GM12872 (cell line): ENCODE data around the gene OR52K1.

Experiments used
- TF ChIP-seq, protein P1 (sequence below): IDR thresholded peaks from 3 replicates; pipeline ENCODE4 v1.5.1; 2011; ENCODE audit warnings: low read depth, mild to moderate bottlenecking, low read length, moderate library complexity; ENCODE audit not compliant: insufficient read depth

The OR52K1 gene

DNA sequence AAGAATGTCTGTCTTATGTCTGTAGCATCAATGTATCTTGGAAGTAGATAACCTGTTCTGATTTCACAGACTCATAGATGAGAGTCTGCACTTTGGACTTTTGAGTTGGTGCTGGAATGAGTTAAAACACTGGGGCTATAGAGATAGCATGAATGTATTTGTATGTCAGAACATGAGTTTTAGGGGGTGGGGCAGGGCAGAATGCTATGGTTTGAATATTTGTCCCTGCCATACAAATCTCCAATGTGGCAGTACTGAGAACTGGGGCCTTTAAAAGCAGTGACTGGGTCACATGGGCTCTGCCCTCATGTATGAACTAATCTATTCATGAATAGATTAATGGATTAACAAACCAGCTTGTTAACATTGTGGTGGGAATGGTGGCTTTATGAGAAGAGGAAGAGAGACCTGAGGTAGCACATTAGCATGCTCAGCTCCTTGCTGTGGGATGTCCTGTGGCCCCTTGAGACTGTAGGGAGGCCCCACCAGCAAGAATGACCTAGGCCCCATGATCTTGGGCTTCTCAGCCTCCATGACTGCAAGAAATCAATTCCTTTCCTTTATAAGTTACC, 15.5 kb upstream of the OR52K1 start:
- TF ChIP-seq, protein P1, sequence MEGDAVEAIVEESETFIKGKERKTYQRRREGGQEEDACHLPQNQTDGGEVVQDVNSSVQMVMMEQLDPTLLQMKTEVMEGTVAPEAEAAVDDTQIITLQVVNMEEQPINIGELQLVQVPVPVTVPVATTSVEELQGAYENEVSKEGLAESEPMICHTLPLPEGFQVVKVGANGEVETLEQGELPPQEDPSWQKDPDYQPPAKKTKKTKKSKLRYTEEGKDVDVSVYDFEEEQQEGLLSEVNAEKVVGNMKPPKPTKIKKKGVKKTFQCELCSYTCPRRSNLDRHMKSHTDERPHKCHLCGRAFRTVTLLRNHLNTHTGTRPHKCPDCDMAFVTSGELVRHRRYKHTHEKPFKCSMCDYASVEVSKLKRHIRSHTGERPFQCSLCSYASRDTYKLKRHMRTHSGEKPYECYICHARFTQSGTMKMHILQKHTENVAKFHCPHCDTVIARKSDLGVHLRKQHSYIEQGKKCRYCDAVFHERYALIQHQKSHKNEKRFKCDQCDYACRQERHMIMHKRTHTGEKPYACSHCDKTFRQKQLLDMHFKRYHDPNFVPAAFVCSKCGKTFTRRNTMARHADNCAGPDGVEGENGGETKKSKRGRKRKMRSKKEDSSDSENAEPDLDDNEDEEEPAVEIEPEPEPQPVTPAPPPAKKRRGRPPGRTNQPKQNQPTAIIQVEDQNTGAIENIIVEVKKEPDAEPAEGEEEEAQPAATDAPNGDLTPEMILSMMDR = no peak

DNA sequence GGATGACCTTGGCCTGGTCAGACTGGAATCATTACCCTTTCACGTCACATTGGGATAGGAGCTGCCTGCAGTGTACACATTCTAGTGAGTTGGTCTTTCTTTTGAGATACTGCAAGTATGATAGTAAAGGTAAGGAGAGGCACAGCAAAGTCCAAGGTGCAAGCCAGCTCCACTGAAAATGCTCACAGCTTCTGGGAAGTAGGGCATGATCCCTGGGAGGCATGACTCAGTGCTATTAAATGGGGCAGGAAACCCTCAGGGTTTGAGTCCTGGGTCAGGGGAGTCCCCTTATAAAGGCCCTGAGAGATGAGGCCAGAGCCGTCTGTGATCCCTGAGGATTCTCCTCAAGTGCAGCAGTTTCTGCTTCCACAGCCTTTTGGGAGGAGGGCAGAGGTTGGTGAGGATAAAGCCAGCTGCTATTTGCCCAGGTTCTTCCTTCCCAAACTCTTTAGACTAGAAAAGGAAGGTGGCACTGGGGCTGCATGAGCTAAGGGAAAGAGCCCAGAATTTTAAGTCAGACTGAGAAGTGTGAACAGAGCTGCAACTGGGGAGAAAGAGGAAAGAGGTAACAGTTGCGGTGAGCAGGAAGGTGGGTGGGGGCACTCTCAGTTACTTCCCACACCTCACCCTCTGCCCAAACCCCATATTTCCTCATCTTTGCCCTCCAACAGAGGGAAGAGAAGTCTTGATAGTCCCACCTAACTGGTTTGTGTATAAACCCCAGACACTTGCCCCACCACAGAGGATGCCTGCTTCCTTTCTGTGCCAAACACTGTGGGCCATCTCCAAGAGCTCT, 14.4 kb upstream of the OR52K1 start:
- TF ChIP-seq, protein P1 = no peak

DNA sequence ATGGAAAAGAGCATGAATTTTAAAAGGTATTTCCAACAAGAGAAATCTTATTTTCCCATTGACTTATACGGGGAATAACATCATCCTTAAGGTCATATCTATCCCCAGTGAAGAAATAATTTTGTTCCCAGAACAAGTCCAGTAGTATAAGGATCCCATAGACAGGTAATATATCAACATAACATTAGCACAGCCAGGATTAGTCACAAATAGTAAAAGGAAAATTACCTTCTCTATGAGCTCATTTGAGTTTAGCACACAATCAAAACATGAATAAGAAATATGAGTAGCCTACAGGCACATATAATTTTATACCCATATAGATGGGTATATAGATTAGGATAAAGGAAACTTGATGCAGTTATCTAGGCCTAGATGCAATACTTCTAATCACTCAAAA, 2.8 kb upstream of the OR52K1 start:
- TF ChIP-seq, protein P1 = no peak

DNA sequence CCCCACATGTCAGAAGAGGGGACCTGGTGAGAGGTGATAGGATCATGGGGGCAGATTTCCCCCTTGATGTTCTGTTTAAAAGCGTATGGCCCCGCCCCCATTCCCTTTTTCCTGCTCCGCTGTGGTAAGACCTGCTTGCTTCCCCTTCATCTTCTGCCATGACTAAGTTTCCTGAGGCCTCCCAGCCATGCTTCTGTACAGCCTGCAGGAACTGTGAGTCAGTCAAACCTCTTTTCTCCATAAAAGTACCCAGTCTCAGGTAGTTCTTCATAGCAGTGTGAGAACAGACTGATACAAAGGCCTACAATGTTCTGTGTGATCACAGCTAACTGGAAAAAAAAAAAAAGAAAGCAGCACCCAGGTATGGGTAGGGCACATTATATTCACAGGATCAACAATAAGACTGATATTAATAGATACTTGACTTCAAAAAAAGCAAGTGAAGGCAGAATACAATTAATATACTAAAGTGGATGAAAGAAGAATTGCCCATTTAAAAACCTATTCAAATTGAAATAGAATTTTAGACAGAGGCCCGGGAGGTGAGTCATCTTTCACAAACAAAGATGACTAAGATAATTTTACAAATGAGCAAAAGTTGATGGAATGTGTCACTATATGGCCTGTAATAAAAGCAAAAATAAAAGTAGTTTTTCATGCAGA, 1.7 kb upstream of the OR52K1 start:
- TF ChIP-seq, protein P1 = no peak

DNA sequence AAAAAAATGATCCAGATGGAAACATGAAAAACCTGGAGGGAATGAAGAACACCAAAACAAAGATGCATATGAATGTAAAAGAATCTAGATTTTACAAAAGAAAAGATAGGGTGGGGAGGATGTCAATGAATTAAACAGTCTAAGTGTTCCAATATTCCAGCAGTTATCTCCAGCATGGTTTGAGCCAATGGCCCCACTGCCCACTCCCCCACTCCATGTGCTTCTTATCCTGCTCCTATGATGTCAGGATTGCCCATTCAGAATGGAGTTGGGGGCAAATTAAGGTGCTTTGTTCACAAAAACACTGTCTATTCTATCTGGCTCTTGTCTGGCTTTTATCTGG, 1.2 kb upstream of the OR52K1 start:
- TF ChIP-seq, protein P1 = no peak

DNA sequence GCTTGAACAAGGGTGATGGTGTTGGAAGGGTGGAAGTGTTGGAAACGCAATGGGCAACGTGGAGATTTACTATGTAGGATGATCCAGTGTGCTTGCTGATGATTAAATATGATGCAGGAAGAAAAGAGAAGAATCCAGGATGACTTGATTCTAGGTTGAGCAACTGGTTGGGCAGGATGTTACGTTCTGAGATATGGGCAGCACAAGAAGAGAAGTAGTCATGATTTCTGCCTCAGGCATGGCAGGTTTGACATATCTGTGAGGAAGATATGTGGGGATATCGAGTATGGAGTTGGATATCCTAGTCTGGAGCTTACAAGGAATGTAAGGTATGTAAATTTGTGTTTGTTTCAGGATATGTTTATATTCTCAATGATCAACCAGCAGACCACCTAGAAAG, 1.9 kb downstream of the OR52K1 start:
- TF ChIP-seq, protein P1 = no peak

DNA sequence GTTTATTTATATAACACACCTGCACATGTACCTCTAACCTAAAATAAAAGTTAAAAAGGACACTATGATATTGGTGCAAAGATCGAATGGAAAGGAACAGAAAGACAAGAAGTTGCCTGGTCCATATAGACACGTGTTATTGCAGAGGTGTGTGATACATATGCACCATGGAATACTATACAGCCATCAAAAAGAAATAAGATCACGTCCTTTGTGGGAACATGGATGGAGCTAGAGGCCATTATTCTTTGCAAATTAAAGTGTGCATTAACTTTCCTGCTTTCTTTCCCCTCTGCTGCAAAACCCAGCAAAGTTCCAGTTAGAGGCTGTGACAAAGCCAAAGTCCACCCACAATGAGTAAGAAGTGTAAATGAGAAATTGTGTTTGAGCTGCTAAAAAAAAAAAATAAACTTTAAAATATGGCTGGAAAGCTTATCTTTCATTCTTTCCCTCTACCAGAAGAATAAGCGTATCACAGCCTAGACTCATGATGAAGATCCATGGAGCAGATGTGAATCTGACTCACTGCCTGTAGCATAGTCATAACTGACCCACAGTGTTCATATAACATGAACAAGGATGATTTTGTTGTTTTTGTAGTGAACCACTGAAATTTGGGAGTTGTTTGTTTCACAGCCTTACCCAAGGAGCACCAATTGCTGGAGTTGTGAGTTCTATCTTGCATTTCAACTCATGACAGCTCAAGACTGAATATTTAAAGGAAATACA, 9.6 kb downstream of the OR52K1 start:
- TF ChIP-seq, protein P1 = no peak
